ENCODE results near the gene DCUN1D3. TPM values are rescaled to one million over a fixed set of nuclear protein-coding genes. Genes with fewer than 3 reads are reported as not detected.

DCUN1D3 gene
- polyA plus RNA-seq, 1 donor (not counting 4 experiments of a cell fraction or from before 2014, with no cell fraction given): 9.4 TPM

DNA sequence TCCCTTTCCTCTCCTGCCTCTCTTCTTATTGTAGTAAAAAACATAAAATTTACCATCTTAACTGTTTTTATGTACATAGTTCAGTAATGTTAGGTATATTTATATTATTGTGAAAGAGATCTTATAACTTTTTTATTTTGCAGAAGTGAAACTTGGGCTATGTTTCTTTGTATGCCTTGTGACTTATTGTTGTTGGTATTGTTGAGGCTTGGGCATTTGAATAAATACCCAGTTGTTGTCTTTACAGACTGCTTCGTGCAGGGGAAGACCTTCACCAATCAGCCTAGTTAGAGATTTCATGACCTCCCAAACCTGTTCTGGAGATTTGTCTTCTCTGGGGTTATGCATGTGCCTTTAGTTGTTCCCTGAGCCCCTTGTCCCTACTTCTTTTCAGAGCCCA, 61.9 kb downstream of the DCUN1D3 start:
- Histone ChIP-seq H2AFZ (ENCODE audit: control insufficient read depth, low read length) (no peak overlapping the region), H3K9ac (ENCODE audit: control insufficient read depth, extremely low read depth, insufficient read depth, low read length) (no peak overlapping the region), H3K9me3 (ENCODE audit: control insufficient read depth, low read depth, low read length) (no peaks in the 10 kb centered on the region), H3K79me2 (ENCODE audit: control insufficient read depth, insufficient read depth, low read length) (no peaks in the 10 kb centered on the region), H3K27me3 (ENCODE audit: control insufficient read depth, extremely low read depth, insufficient read depth, low read length) (no peaks in the 10 kb centered on the region), H3K36me3 (ENCODE audit: control insufficient read depth in 2 of 2, extremely low read depth in 1 of 2, insufficient read depth in 2 of 2, low read length in 2 of 2) (no peaks in the 10 kb centered on the region), H3K4me3 (ENCODE audit: control insufficient read depth in 2 of 3, extremely low read depth in 1 of 3, insufficient read depth in 2 of 3, low read depth in 1 of 3, low read length in 3 of 3) (no peak overlapping the region), H3K27ac (ENCODE audit: control insufficient read depth, insufficient read depth, low read length) (no peak overlapping the region), H3K9me1 (ENCODE audit: control insufficient read depth, extremely low read depth, insufficient read depth, low read length) (no peaks in the 10 kb centered on the region), H3K4me1 (ENCODE audit: control insufficient read depth, extremely low read depth, insufficient read depth, low read length) (no peaks in the 10 kb centered on the region), H3K4me2 (ENCODE audit: control insufficient read depth, extremely low read depth, insufficient read depth, low read depth, low read length) (no peak overlapping the region), H4K20me1 (ENCODE audit: control insufficient read depth, extremely low read depth, insufficient read depth, low read length) (no peaks in the 10 kb centered on the region)
- FAIRE-seq: no peak
- TF ChIP-seq, protein P1, sequence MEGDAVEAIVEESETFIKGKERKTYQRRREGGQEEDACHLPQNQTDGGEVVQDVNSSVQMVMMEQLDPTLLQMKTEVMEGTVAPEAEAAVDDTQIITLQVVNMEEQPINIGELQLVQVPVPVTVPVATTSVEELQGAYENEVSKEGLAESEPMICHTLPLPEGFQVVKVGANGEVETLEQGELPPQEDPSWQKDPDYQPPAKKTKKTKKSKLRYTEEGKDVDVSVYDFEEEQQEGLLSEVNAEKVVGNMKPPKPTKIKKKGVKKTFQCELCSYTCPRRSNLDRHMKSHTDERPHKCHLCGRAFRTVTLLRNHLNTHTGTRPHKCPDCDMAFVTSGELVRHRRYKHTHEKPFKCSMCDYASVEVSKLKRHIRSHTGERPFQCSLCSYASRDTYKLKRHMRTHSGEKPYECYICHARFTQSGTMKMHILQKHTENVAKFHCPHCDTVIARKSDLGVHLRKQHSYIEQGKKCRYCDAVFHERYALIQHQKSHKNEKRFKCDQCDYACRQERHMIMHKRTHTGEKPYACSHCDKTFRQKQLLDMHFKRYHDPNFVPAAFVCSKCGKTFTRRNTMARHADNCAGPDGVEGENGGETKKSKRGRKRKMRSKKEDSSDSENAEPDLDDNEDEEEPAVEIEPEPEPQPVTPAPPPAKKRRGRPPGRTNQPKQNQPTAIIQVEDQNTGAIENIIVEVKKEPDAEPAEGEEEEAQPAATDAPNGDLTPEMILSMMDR (optimal IDR thresholded peaks at IDR 0.05 in 1 of 3, IDR thresholded peaks at IDR 0.05 in 1 of 3, conservative IDR thresholded peaks at IDR 0.05 in 1 of 3; ENCODE audit: extremely low read depth in 1 of 3, insufficient read depth in 2 of 3, low read length in 3 of 3): no peak
- no peak for TF ChIP-seq EZH2 (IDR thresholded peaks at IDR 0.05; ENCODE audit: low read length)
- dilution Hi-C loops (cut with MboI; ENCODE audit: extremely low pct_ligation_motif_present, low sequenced_read_pairs): no loop called here
- no peak for DNase-seq (ENCODE audit: low read depth, low spot score)

DNA sequence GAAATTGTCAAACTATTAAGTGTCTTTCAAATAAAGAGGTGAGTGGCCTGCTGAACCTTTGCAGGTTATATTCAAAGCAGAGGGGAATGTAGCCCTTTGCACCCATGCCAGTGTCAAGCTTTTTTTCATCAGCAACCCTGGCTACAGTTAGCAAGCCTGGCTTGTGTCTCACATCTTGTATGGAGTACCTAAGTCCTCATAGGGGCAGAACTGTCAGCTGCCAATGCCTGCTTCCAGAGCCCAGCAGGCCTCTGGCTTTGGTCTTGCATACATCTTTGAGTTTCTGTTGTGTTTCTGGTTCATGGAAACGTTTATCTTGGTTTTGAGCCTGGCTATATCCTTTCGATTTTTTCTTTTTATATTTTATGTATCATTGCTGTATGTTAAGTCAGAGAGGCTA, 67.1 kb downstream of the DCUN1D3 start:
- TF ChIP-seq EZH2 (IDR thresholded peaks at IDR 0.05; ENCODE audit: low read length): no peak
- TF ChIP-seq, protein P1 (optimal IDR thresholded peaks at IDR 0.05 in 1 of 3, IDR thresholded peaks at IDR 0.05 in 1 of 3, conservative IDR thresholded peaks at IDR 0.05 in 1 of 3; ENCODE audit: extremely low read depth in 1 of 3, insufficient read depth in 2 of 3, low read length in 3 of 3): no peak
- Histone ChIP-seq H3K9me1 (ENCODE audit: control insufficient read depth, extremely low read depth, insufficient read depth, low read length) (no peaks in the 10 kb centered on the region), H3K36me3 (ENCODE audit: control insufficient read depth in 2 of 2, extremely low read depth in 1 of 2, insufficient read depth in 2 of 2, low read length in 2 of 2) (no peaks in the 10 kb centered on the region), H3K4me2 (ENCODE audit: control insufficient read depth, extremely low read depth, insufficient read depth, low read depth, low read length) (no peak overlapping the region), H3K4me1 (ENCODE audit: control insufficient read depth, extremely low read depth, insufficient read depth, low read length) (no peaks in the 10 kb centered on the region), H3K4me3 (ENCODE audit: control insufficient read depth in 2 of 3, extremely low read depth in 1 of 3, insufficient read depth in 2 of 3, low read depth in 1 of 3, low read length in 3 of 3) (no peak overlapping the region), H2AFZ (ENCODE audit: control insufficient read depth, low read length) (no peak overlapping the region), H3K79me2 (ENCODE audit: control insufficient read depth, insufficient read depth, low read length) (no peaks in the 10 kb centered on the region), H3K9ac (ENCODE audit: control insufficient read depth, extremely low read depth, insufficient read depth, low read length) (no peak overlapping the region), H3K9me3 (ENCODE audit: control insufficient read depth, low read depth, low read length) (no peaks in the 10 kb centered on the region), H3K27me3 (ENCODE audit: control insufficient read depth, extremely low read depth, insufficient read depth, low read length) (no peaks in the 10 kb centered on the region), H4K20me1 (ENCODE audit: control insufficient read depth, extremely low read depth, insufficient read depth, low read length) (no peaks in the 10 kb centered on the region), H3K27ac (ENCODE audit: control insufficient read depth, insufficient read depth, low read length) (no peak overlapping the region)
- FAIRE-seq (no peak), DNase-seq (ENCODE audit: low read depth, low spot score) (no peak)
- dilution Hi-C loops (cut with MboI; ENCODE audit: extremely low pct_ligation_motif_present, low sequenced_read_pairs): no loop called here

Data from keratinocyte (primary cell).